ENCODE measurements around the gene FBXL14. TPM values are rescaled to one million over a fixed set of nuclear protein-coding genes. Genes with fewer than 3 reads are reported as not detected.

The FBXL14 gene
- total and polyA plus RNA-seq, 4 donors: 4.4 to 23.0 (median 13.1) TPM

DNA sequence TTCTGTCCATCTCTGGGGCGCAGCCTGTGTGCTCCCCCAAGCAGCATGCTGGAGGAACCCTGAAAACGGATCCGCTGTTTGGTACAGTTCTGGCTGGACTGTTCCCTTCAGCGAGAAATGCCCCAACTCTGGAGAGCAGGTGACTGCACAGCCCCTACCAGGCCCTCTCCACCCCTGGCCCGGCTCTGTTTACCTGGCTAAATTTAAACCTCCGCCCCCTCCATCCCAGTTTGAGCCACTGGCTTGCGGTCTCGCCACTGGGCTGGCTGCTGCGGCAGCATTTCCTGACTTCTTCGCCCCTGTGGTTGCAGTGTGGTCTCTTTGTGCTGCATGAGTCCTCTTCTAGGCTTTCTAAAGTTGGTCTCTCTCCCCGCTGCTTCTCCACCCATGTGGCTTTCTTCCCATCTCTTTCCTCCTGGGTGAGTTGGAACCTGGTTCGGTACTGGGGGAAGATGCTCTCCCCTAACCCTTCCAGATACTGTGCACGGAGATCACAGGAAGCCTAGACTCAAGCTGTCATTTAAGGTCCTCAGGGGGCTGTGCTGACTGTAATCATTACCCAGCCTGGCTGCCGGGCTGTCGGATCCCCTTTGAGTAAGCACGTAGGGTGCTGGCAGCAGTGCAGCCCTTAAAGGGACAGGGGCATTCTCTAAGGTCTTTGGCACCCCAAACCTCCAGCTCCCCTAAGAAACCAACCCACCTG lies 60.6 kb downstream of the FBXL14 start:
- Histone ChIP-seq H3K27ac (ENCODE audit: low read depth in 1 of 2, low read length in 1 of 2) (no peak overlapping the region), H3K4me1 (ENCODE audit: control insufficient read depth in 5 of 5, insufficient read depth in 5 of 5, low read length in 5 of 5) (peaks cover 0 to 35% (median 0%) of the 10 kb centered on the region in 5 donors), H3K27me3 (ENCODE audit: control insufficient read depth in 3 of 3, insufficient read depth in 3 of 3, low read length in 2 of 3) (peaks cover 0 to 10% (median 2%) of the 10 kb centered on the region in 3 donors), H3K4me3 (no peak overlapping the region), H3K9ac (ENCODE audit: insufficient read depth in 1 of 2, low read length in 2 of 2) (no peak overlapping the region), H3K36me3 (ENCODE audit: control insufficient read depth in 4 of 4, insufficient read depth in 4 of 4, low read length in 4 of 4) (no peaks in the 10 kb centered on the region), H3K9me3 (ENCODE audit: control insufficient read depth in 4 of 4, insufficient read depth in 3 of 4, low read length in 3 of 4) (no peaks in the 10 kb centered on the region)
- TF ChIP-seq, protein P1, sequence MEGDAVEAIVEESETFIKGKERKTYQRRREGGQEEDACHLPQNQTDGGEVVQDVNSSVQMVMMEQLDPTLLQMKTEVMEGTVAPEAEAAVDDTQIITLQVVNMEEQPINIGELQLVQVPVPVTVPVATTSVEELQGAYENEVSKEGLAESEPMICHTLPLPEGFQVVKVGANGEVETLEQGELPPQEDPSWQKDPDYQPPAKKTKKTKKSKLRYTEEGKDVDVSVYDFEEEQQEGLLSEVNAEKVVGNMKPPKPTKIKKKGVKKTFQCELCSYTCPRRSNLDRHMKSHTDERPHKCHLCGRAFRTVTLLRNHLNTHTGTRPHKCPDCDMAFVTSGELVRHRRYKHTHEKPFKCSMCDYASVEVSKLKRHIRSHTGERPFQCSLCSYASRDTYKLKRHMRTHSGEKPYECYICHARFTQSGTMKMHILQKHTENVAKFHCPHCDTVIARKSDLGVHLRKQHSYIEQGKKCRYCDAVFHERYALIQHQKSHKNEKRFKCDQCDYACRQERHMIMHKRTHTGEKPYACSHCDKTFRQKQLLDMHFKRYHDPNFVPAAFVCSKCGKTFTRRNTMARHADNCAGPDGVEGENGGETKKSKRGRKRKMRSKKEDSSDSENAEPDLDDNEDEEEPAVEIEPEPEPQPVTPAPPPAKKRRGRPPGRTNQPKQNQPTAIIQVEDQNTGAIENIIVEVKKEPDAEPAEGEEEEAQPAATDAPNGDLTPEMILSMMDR (IDR thresholded peaks at IDR 0.05; ENCODE audit: control extremely low read depth, extremely low read depth): no peak
- 26 to 44% methylated on average over 16 of the region's 16 CpGs for WGBS, 2 donors
- DNase-seq: peak in 2 of 3 donors; percentile 26 to 27
- ATAC-seq (ENCODE audit: insufficient read depth, low FRiP score): no peak

DNA sequence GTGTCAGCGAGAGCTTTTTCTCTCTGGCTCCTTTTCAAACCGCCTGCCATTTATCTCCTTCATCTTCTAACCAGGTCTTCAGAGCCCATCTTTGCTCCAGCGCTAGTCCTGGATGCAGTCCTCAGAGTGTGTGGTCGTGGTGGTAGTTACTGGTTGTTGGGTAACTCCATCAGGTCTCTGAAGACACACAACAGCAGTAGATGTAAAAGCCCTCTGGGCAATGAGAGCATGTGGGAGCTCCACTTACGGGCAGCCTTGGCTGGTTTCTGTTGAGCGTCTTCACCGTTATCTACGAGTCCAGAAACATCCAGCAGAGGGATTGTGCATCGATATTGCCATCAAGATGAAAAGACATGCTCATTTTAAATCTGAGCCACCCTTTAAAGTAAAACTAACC lies 61.2 kb downstream of the FBXL14 start:
- TF ChIP-seq, protein P1 (IDR thresholded peaks at IDR 0.05; ENCODE audit: control extremely low read depth, extremely low read depth): no peak
- no peak overlapping the region for H3K4me3 ChIP-seq
- peaks cover 0 to 10% (median 2%) of the 10 kb centered on the region in 3 donors for H3K27me3 ChIP-seq (ENCODE audit: control insufficient read depth in 3 of 3, insufficient read depth in 3 of 3, low read length in 2 of 3)
- H3K9me3 ChIP-seq (ENCODE audit: control insufficient read depth in 4 of 4, insufficient read depth in 3 of 4, low read length in 3 of 4): no peaks in the 10 kb centered on the region
- peaks cover 0 to 35% (median 0%) of the 10 kb centered on the region in 5 donors for H3K4me1 ChIP-seq (ENCODE audit: control insufficient read depth in 5 of 5, insufficient read depth in 5 of 5, low read length in 5 of 5)
- WGBS, 2 donors: 46 to 62% methylated on average over 9 of the region's 9 CpGs
- DNase-seq (no peak), ATAC-seq (ENCODE audit: insufficient read depth, low FRiP score) (no peak)
- no peak overlapping the region for H3K9ac ChIP-seq (ENCODE audit: insufficient read depth in 1 of 2, low read length in 2 of 2)
- H3K36me3 ChIP-seq (ENCODE audit: control insufficient read depth in 4 of 4, insufficient read depth in 4 of 4, low read length in 4 of 4): no peaks in the 10 kb centered on the region
- no peak overlapping the region for H3K27ac ChIP-seq (ENCODE audit: low read depth in 1 of 2, low read length in 1 of 2)

DNA sequence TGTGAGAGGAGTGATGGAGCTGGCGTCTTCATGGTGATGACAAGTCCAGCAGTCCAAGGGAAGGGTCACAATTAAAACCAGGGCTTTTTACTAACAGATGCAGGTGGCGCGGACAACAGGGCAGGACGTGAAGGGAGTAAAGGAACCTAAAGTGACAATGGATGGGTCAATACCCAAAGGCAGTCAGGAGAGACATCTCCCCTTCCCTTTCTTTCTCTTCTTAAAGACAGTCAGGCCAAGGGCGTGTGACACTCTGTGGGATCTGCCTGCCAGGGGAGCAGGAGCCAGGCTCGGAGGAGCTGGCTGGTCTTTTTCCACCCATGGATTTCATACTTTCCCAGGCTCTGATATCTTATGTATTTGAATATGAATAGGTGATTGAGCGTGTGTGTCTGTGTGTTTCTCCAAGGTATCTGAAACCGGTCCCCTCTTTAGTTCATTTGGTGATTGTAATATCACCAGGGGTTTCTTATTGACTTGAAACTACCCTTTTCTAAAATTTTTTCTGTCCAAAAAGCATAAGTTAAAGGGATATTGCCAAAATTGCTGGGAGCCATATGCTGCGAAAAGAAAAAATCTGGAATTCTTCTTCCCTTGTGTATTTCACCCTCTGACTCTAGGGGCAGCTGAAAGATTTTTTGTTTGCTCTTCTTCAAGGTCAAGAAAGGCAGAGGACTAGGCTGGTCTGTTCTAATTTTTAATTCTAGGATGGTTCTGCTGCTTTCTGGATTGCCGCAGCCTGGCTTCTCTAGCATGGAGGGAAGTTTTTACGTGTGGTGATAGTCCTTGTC lies 61.8 kb downstream of the FBXL14 start:
- peaks cover 0 to 35% (median 0%) of the 10 kb centered on the region in 5 donors for H3K4me1 ChIP-seq (ENCODE audit: control insufficient read depth in 5 of 5, insufficient read depth in 5 of 5, low read length in 5 of 5)
- H3K4me3 ChIP-seq: no peak overlapping the region
- H3K36me3 ChIP-seq (ENCODE audit: control insufficient read depth in 4 of 4, insufficient read depth in 4 of 4, low read length in 4 of 4): no peaks in the 10 kb centered on the region
- TF ChIP-seq, protein P1 (IDR thresholded peaks at IDR 0.05; ENCODE audit: control extremely low read depth, extremely low read depth): no peak
- peaks cover 0 to 10% (median 2%) of the 10 kb centered on the region in 3 donors for H3K27me3 ChIP-seq (ENCODE audit: control insufficient read depth in 3 of 3, insufficient read depth in 3 of 3, low read length in 2 of 3)
- 84 to 85% methylated on average over 11 of the region's 11 CpGs for WGBS, 2 donors
- no peak overlapping the region for H3K9ac ChIP-seq (ENCODE audit: insufficient read depth in 1 of 2, low read length in 2 of 2)
- H3K27ac ChIP-seq (ENCODE audit: low read depth in 1 of 2, low read length in 1 of 2): no peak overlapping the region
- no peak for ATAC-seq (ENCODE audit: insufficient read depth, low FRiP score)
- H3K9me3 ChIP-seq (ENCODE audit: control insufficient read depth in 4 of 4, insufficient read depth in 3 of 4, low read length in 3 of 4): no peaks in the 10 kb centered on the region
- DNase-seq: peak in 1 of 3 donors; percentile 27
